ENCODE measurements around the gene TNNT1.

DNA sequence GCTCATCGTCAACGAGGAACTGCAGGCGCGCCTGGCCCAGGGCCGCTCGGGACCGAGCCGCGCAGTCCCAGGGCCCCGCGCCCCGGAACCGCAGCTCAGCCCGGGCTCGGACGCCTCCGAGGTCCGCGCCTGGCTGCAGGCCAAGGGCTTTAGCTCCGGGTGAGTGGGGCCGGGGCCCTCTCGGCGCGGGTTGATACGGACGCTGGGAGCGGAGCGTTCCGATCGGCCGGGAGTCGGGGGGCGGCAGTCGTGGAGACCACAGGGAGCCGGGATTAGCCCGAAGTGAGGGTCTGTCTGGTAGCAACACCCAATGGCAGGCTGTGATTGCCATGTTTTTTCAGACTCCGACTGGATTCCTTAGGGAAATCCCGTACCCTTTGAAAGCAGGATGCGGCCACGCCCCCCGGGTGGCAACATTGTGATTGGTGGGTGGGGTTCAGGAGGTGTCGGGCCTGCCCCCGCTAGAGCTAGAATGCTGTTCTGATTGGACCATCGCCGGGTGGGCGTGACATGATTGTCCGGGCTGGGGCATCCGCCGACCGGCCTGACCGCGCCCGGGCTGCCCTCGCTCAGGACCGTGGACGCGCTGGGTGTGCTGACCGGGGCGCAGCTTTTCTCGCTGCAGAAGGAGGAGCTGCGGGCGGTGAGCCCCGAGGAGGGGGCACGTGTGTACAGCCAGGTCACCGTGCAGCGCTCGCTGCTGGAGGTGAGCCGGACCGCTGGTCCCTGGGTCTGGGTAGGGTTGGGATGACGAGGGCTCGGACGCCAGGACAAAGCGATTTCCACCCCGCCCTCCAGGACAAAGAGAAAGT is 62.1 kb downstream of the TNNT1 start:
- TF ChIP-seq YY1 (IDR thresholded peaks at IDR 0.05; ENCODE audit: insufficient read depth, insufficient read length) (no peak), ZNF274 (IDR thresholded peaks at IDR 0.05; ENCODE audit: low read depth, low read length) (no peak), SUZ12 (IDR thresholded peaks at IDR 0.05; ENCODE audit: extremely low read depth, insufficient read depth, insufficient read length) (no peak)

Measured in NT2/D1 (cell line).